Stimulated activated effector memory CD8-positive, alpha-beta T cell treated with anti-CD3 and anti-CD28 coated beads, Interleukin-12 subunit alpha, Interleukin-12 subunit beta, amount 100 ng/mL, for 72 hours (primary cell): ENCODE data around the gene ZNF646.

Experiments
- ATAC-seq: fragments of 150-1000 bp; cut with Tn5 transposase; 2 replicates; pipeline ENCODE4 v1.10.0; 2021
- DNase-seq, 2 donors: peaks; one replicate each; pipeline ENCODE4 v3.0.0; 2021 to 2022; ENCODE audit warnings: low spot score in 2 of 2
- H3K27ac Mint-ChIP-seq: one replicate; pipeline ENCODE4 v1.8.0; 2022; ENCODE audit warnings: mild to moderate bottlenecking, mixed read lengths
- H3K36me3 Mint-ChIP-seq: one replicate; pipeline ENCODE4 v1.8.0; 2022; ENCODE audit warnings: mild to moderate bottlenecking, mixed read lengths
- H3K4me1 Mint-ChIP-seq: one replicate; pipeline ENCODE4 v1.8.0; 2022; ENCODE audit warnings: mixed read lengths
- H3K4me3 Mint-ChIP-seq: one replicate; pipeline ENCODE4 v1.8.0; 2022; ENCODE audit warnings: mild to moderate bottlenecking, mixed read lengths
- H3K9me3 Mint-ChIP-seq: one replicate; pipeline ENCODE4 v1.8.0; 2022; ENCODE audit warnings: mixed read lengths

The ZNF646 gene

GRCh38 chr16:31078597-31079341 is 4.5 kb downstream of the ZNF646 start:
- H3K4me3 Mint-ChIP-seq, result no peak overlapping the region
- ATAC-seq (no peak), DNase-seq (no peak)
- peaks cover 62% of the 10 kb centered on the region for H3K4me1 Mint-ChIP-seq
- H3K27ac Mint-ChIP-seq, result peak overlapping the region; percentile 67
- no peaks in the 10 kb centered on the region for H3K9me3 Mint-ChIP-seq
- H3K36me3 Mint-ChIP-seq, result peaks cover 78% of the 10 kb centered on the region

- peaks cover 75% of the 10 kb centered on the region for H3K36me3 Mint-ChIP-seq
- no peak overlapping the region for H3K4me3 Mint-ChIP-seq
- H3K4me1 Mint-ChIP-seq, result peaks cover 60% of the 10 kb centered on the region
- peak in 1 of 2 donors; percentile 46 for DNase-seq
- no peaks in the 10 kb centered on the region for H3K9me3 Mint-ChIP-seq
- no peak for ATAC-seq
- peak overlapping the region; percentile 67 for H3K27ac Mint-ChIP-seq
Observed at GRCh38 chr16:31079342-31079944, 5.2 kb downstream of the ZNF646 start.

- peaks cover 71% of the 10 kb centered on the region for H3K36me3 Mint-ChIP-seq
- ATAC-seq (no peak), DNase-seq (no peak)
- no peaks in the 10 kb centered on the region for H3K9me3 Mint-ChIP-seq
- no peak overlapping the region for H3K4me3 Mint-ChIP-seq
- H3K27ac Mint-ChIP-seq, result peak overlapping the region; percentile 67
- peaks cover 53% of the 10 kb centered on the region for H3K4me1 Mint-ChIP-seq
Observed at GRCh38 chr16:31080035-31080629, 5.9 kb downstream of the ZNF646 start.

GRCh38 chr16:31080756-31081419 is 6.7 kb downstream of the ZNF646 start:
- peak overlapping the region; percentile 43 for H3K27ac Mint-ChIP-seq
- H3K9me3 Mint-ChIP-seq, result no peaks in the 10 kb centered on the region
- H3K4me1 Mint-ChIP-seq, result peaks cover 57% of the 10 kb centered on the region
- DNase-seq, result peak in 1 of 2 donors; percentile 47
- no peak for ATAC-seq
- H3K4me3 Mint-ChIP-seq, result no peak overlapping the region
- H3K36me3 Mint-ChIP-seq, result peaks cover 78% of the 10 kb centered on the region

GRCh38 chr16:31081428-31082351 is 7.5 kb downstream of the ZNF646 start:
- Mint-ChIP-seq H3K4me1 (peaks cover 59% of the 10 kb centered on the region), H3K9me3 (no peaks in the 10 kb centered on the region), H3K27ac (peak overlapping the region; percentile 54), H3K36me3 (peaks cover 80% of the 10 kb centered on the region), H3K4me3 (no peak overlapping the region)
- DNase-seq, result no peak
- no peak for ATAC-seq

- ATAC-seq, result no peak
- DNase-seq, result peak in 1 of 2 donors; percentile 48
- Mint-ChIP-seq H3K9me3 (no peaks in the 10 kb centered on the region), H3K4me3 (no peak overlapping the region), H3K27ac (peak overlapping the region; percentile 54), H3K36me3 (peaks cover 73% of the 10 kb centered on the region), H3K4me1 (peaks cover 58% of the 10 kb centered on the region)
Observed at GRCh38 chr16:31082368-31083045, 8.3 kb downstream of the ZNF646 start.

- Mint-ChIP-seq H3K9me3 (no peaks in the 10 kb centered on the region), H3K4me1 (peaks cover 52% of the 10 kb centered on the region), H3K4me3 (no peak overlapping the region), H3K27ac (peak overlapping the region; percentile 54), H3K36me3 (peaks cover 68% of the 10 kb centered on the region)
- DNase-seq (no peak), ATAC-seq (no peak)
Observed at GRCh38 chr16:31083081-31083480, 8.9 kb downstream of the ZNF646 start.

- H3K9me3 Mint-ChIP-seq, result no peaks in the 10 kb centered on the region
- H3K4me3 Mint-ChIP-seq, result no peak overlapping the region
- no peak for ATAC-seq
- no peak for DNase-seq
- no peak overlapping the region for H3K27ac Mint-ChIP-seq
- H3K36me3 Mint-ChIP-seq, result peaks cover 66% of the 10 kb centered on the region
- peaks cover 49% of the 10 kb centered on the region for H3K4me1 Mint-ChIP-seq
Observed at GRCh38 chr16:31083556-31083955, 9.3 kb downstream of the ZNF646 start.

GRCh38 chr16:31083981-31084380 is 9.8 kb downstream of the ZNF646 start:
- no peak overlapping the region for H3K27ac Mint-ChIP-seq
- no peak overlapping the region for H3K4me3 Mint-ChIP-seq
- peaks cover 46% of the 10 kb centered on the region for H3K4me1 Mint-ChIP-seq
- DNase-seq, result no peak
- no peaks in the 10 kb centered on the region for H3K9me3 Mint-ChIP-seq
- peaks cover 66% of the 10 kb centered on the region for H3K36me3 Mint-ChIP-seq
- ATAC-seq, result no peak

GRCh38 chr16:31084584-31085302 is 10.5 kb downstream of the ZNF646 start:
- Mint-ChIP-seq H3K4me3 (no peak overlapping the region), H3K36me3 (peaks cover 66% of the 10 kb centered on the region), H3K4me1 (peaks cover 38% of the 10 kb centered on the region), H3K27ac (peak overlapping the region; percentile 82), H3K9me3 (no peaks in the 10 kb centered on the region)
- DNase-seq (no peak), ATAC-seq (no peak)

- peaks cover 66% of the 10 kb centered on the region for H3K36me3 Mint-ChIP-seq
- no peak for ATAC-seq
- no peak overlapping the region for H3K4me3 Mint-ChIP-seq
- no peaks in the 10 kb centered on the region for H3K9me3 Mint-ChIP-seq
- peaks cover 35% of the 10 kb centered on the region for H3K4me1 Mint-ChIP-seq
- peak overlapping the region; percentile 82 for H3K27ac Mint-ChIP-seq
- DNase-seq, result no peak
Observed at GRCh38 chr16:31085411-31085810, 11.2 kb downstream of the ZNF646 start.

GRCh38 chr16:31085873-31086628 is 11.8 kb downstream of the ZNF646 start:
- peaks cover 66% of the 10 kb centered on the region for H3K36me3 Mint-ChIP-seq
- ATAC-seq (no peak), DNase-seq (no peak)
- H3K4me1 Mint-ChIP-seq, result peaks cover 35% of the 10 kb centered on the region
- no peaks in the 10 kb centered on the region for H3K9me3 Mint-ChIP-seq
- H3K4me3 Mint-ChIP-seq, result no peak overlapping the region
- peak overlapping the region; percentile 82 for H3K27ac Mint-ChIP-seq

- Mint-ChIP-seq H3K27ac (peak overlapping the region; percentile 82), H3K4me1 (peaks cover 29% of the 10 kb centered on the region), H3K9me3 (no peaks in the 10 kb centered on the region), H3K36me3 (peaks cover 66% of the 10 kb centered on the region), H3K4me3 (no peak overlapping the region)
- no peak for ATAC-seq
- no peak for DNase-seq
Observed at GRCh38 chr16:31086629-31086906, 12.3 kb downstream of the ZNF646 start.
